Measurements from ENCODE around the gene FXYD1. TPM values are rescaled to one million over a fixed set of nuclear protein-coding genes. Genes with fewer than 3 reads are reported as not detected.
A peak's percentile ranks its signal among the peaks of the same experiment; 100 is the strongest.

FXYD1 gene
- total and polyA plus RNA-seq, 8 donors: 7.5 to 193 (median 24.0) TPM; not detected in 1

GRCh38 chr19:35136231-35136630 lies 2.4 kb upstream of the FXYD1 start:
- H3K4me3 ChIP-seq: no peak overlapping the region
- peaks cover 11 to 52% (median 50%) of the 10 kb centered on the region in 4 donors for H3K4me1 ChIP-seq
- DNase-seq: no peak
- peak overlapping the region in 1 of 5 donors; percentile 85 for H3K27ac ChIP-seq
- H3K27me3 ChIP-seq: peaks cover 0 to 16% (median 0%) of the 10 kb centered on the region in 3 donors
- WGBS, 5 donors: 75 to 84% (median 79%) methylated on average over 10 to 11 of the region's 11 CpGs
- no peaks in the 10 kb centered on the region for H3K36me3 ChIP-seq
- TF ChIP-seq CTCF (IDR thresholded peaks at IDR 0.05): no peak
- TF ChIP-seq EP300 (IDR thresholded peaks at IDR 0.05): no peak
- no peak for TF ChIP-seq POLR2AphosphoS5 (IDR thresholded peaks at IDR 0.05)
- TF ChIP-seq POLR2A (IDR thresholded peaks at IDR 0.05): no peak
- H3K9me3 ChIP-seq: no peaks in the 10 kb centered on the region
- intact Hi-C loops (cut with DNase I; ENCODE audit: low total_unique reads): no loop called here

GRCh38 chr19:35136977-35137702 lies 1.5 kb upstream of the FXYD1 start:
- Histone ChIP-seq H3K27ac (peak overlapping the region in 3 of 5 donors; percentile 5 to 85 (median 56)), H3K4me3 (no peak overlapping the region), H3K27me3 (peaks cover 0 to 24% (median 2%) of the 10 kb centered on the region in 3 donors), H3K9me3 (no peaks in the 10 kb centered on the region), H3K4me1 (peaks cover 19 to 62% (median 59%) of the 10 kb centered on the region in 4 donors), H3K36me3 (no peaks in the 10 kb centered on the region)
- intact Hi-C loops (cut with DNase I; ENCODE audit: low total_unique reads): no loop called here
- 25 to 48% (median 34%) methylated on average over 9 of the region's 9 CpGs for WGBS, 5 donors
- TF ChIP-seq CTCF (IDR thresholded peaks at IDR 0.05): no peak
- TF ChIP-seq EP300 (IDR thresholded peaks at IDR 0.05): no peak
- TF ChIP-seq POLR2AphosphoS5 (IDR thresholded peaks at IDR 0.05): no peak
- TF ChIP-seq POLR2A (IDR thresholded peaks at IDR 0.05): no peak
- peak in 1 of 2 donors; percentile 75 for DNase-seq

- peak overlapping the region; percentile 30 to 38 (median 34) for H3K4me3 ChIP-seq
- H3K9me3 ChIP-seq: no peaks in the 10 kb centered on the region
- peaks cover 31 to 84% (median 72%) of the 10 kb centered on the region in 4 donors for H3K4me1 ChIP-seq
- intact Hi-C loops (cut with DNase I; ENCODE audit: low total_unique reads): loop anchor here (10.0 kb wide), 1 partner anchor 124 kb away; the partner anchor contains the start of gene USF2
- 56 to 69% (median 62%) methylated on average over 12 of the region's 12 CpGs for WGBS, 5 donors
- H3K36me3 ChIP-seq: no peaks in the 10 kb centered on the region
- peaks cover 0 to 56% (median 16%) of the 10 kb centered on the region in 3 donors for H3K27me3 ChIP-seq
- DNase-seq: peak in 1 of 2 donors; percentile 41
- H3K27ac ChIP-seq: peak overlapping the region; percentile 42 to 86 (median 84)
- no peak for TF ChIP-seq CTCF (IDR thresholded peaks at IDR 0.05)
- TF ChIP-seq POLR2AphosphoS5 (IDR thresholded peaks at IDR 0.05): no peak
- no peak for TF ChIP-seq EP300 (IDR thresholded peaks at IDR 0.05)
- TF ChIP-seq POLR2A (IDR thresholded peaks at IDR 0.05): no peak
Measured at GRCh38 chr19:35140207-35140961, 1.8 kb downstream of the FXYD1 start.
